Progenitor cell of endocrine pancreas (in vitro differentiated cells): ENCODE measurements around the gene MACROD2. TPM values are rescaled to one million over a fixed set of nuclear protein-coding genes. Genes with fewer than 3 reads are reported as not detected.

Experiments
- DNase-seq: peaks from one replicate; pipeline ENCODE4 v3.0.0; 2021; ENCODE audit warnings: low spot score; ENCODE audit not compliant: unreplicated experiment
- H3K27ac Mint-ChIP-seq: 2 replicates; pipeline ENCODE4 v1.8.0; 2021; ENCODE audit warnings: mild to moderate bottlenecking, moderate library complexity, mixed read lengths
- H3K27me3 Mint-ChIP-seq: 2 replicates; pipeline ENCODE4 v1.8.0; 2021; ENCODE audit warnings: mixed read lengths
- H3K36me3 Mint-ChIP-seq: 2 replicates; pipeline ENCODE4 v1.8.0; 2022; ENCODE audit warnings: mixed read lengths; ENCODE audit not compliant: insufficient read depth
- H3K4me1 Mint-ChIP-seq: 2 replicates; pipeline ENCODE4 v1.8.0; 2021; ENCODE audit warnings: low read depth, mixed read lengths
- H3K4me3 Mint-ChIP-seq: 2 replicates; pipeline ENCODE4 v1.8.0; 2021; ENCODE audit warnings: low read depth, mild to moderate bottlenecking, moderate library complexity, mixed read lengths
- H3K9me3 Mint-ChIP-seq: 2 replicates; pipeline ENCODE4 v1.8.0; 2021; ENCODE audit warnings: low read depth, mixed read lengths
- CTCF ChIP-seq: fragments of 200-600 bp; sonication (generic); IDR thresholded peaks from one replicate; pipeline ENCODE4 v1.5.0; 2021; ENCODE audit warnings: antibody characterized with exemption, mild to moderate bottlenecking; ENCODE audit not compliant: unreplicated experiment
- total RNA-seq: library from RNA; stranded (reverse); gene quantifications from 2 replicates; pipeline ENCODE4 v1.2.1, GENCODE V29; 2021

Gene MACROD2
- total RNA-seq, 1 donor from 2014 or later, result 7.6 TPM

GRCh38 chr20:14444106-14444505 is 448.8 kb downstream of the MACROD2 start:
- Mint-ChIP-seq H3K9me3 (peaks cover 1% of the 10 kb centered on the region), H3K4me3 (no peak overlapping the region), H3K4me1 (peaks cover 2% of the 10 kb centered on the region), H3K27ac (no peak overlapping the region), H3K36me3 (no peaks in the 10 kb centered on the region), H3K27me3 (no peaks in the 10 kb centered on the region)
- TF ChIP-seq CTCF, result no peak
- DNase-seq, result no peak

GRCh38 chr20:14445310-14445709 is 450.0 kb downstream of the MACROD2 start:
- Mint-ChIP-seq H3K9me3 (no peaks in the 10 kb centered on the region), H3K27ac (no peak overlapping the region), H3K36me3 (no peaks in the 10 kb centered on the region), H3K4me1 (peaks cover 8% of the 10 kb centered on the region), H3K27me3 (no peaks in the 10 kb centered on the region), H3K4me3 (no peak overlapping the region)
- DNase-seq, result no peak
- no peak for TF ChIP-seq CTCF

- Mint-ChIP-seq H3K27ac (no peak overlapping the region), H3K4me1 (peaks cover 12% of the 10 kb centered on the region), H3K27me3 (no peaks in the 10 kb centered on the region), H3K4me3 (no peak overlapping the region), H3K36me3 (no peaks in the 10 kb centered on the region), H3K9me3 (peaks cover 3% of the 10 kb centered on the region)
- no peak for DNase-seq
- no peak for TF ChIP-seq CTCF
These were observed 450.6 kb downstream of the MACROD2 start for GRCh38 chr20:14445902-14446301.

- peaks cover 12% of the 10 kb centered on the region for H3K4me1 Mint-ChIP-seq
- H3K27me3 Mint-ChIP-seq, result no peaks in the 10 kb centered on the region
- H3K9me3 Mint-ChIP-seq, result peaks cover 3% of the 10 kb centered on the region
- H3K36me3 Mint-ChIP-seq, result no peaks in the 10 kb centered on the region
- H3K4me3 Mint-ChIP-seq, result no peak overlapping the region
- DNase-seq, result no peak
- no peak overlapping the region for H3K27ac Mint-ChIP-seq
- no peak for TF ChIP-seq CTCF
These were observed 451.1 kb downstream of the MACROD2 start for GRCh38 chr20:14446446-14446845.

GRCh38 chr20:14449323-14449722 is 454.0 kb downstream of the MACROD2 start:
- H3K9me3 Mint-ChIP-seq, result peaks cover 3% of the 10 kb centered on the region
- peaks cover 20% of the 10 kb centered on the region for H3K4me1 Mint-ChIP-seq
- DNase-seq, result no peak
- no peak overlapping the region for H3K4me3 Mint-ChIP-seq
- H3K27ac Mint-ChIP-seq, result no peak overlapping the region
- no peaks in the 10 kb centered on the region for H3K27me3 Mint-ChIP-seq
- H3K36me3 Mint-ChIP-seq, result no peaks in the 10 kb centered on the region
- no peak for TF ChIP-seq CTCF

GRCh38 chr20:14450256-14450655 is 454.9 kb downstream of the MACROD2 start:
- H3K27me3 Mint-ChIP-seq, result no peaks in the 10 kb centered on the region
- H3K27ac Mint-ChIP-seq, result no peak overlapping the region
- H3K4me3 Mint-ChIP-seq, result no peak overlapping the region
- no peaks in the 10 kb centered on the region for H3K36me3 Mint-ChIP-seq
- peaks cover 20% of the 10 kb centered on the region for H3K4me1 Mint-ChIP-seq
- H3K9me3 Mint-ChIP-seq, result peaks cover 3% of the 10 kb centered on the region
- no peak for DNase-seq
- TF ChIP-seq CTCF, result no peak
